ENCODE data around the gene SUFU.
A peak's percentile ranks its signal among the peaks of the same experiment; 100 is the strongest.

SUFU gene

GRCh38 chr10:102642736-102643335 is 139.1 kb downstream of the SUFU start:
- no peak for DNase-seq

GRCh38 chr10:102643336-102644065 is 139.7 kb downstream of the SUFU start:
- peak; percentile 31 for DNase-seq

- DNase-seq = no peak
Observed at GRCh38 chr10:102644066-102644645, 140.4 kb downstream of the SUFU start, which contains the start of gene TRIM8. Gene TRIM8, plus strand, starts transcription at chr10:102644479. Its CDS starts 139 bp downstream, at chr10:102644618.

DNA sequence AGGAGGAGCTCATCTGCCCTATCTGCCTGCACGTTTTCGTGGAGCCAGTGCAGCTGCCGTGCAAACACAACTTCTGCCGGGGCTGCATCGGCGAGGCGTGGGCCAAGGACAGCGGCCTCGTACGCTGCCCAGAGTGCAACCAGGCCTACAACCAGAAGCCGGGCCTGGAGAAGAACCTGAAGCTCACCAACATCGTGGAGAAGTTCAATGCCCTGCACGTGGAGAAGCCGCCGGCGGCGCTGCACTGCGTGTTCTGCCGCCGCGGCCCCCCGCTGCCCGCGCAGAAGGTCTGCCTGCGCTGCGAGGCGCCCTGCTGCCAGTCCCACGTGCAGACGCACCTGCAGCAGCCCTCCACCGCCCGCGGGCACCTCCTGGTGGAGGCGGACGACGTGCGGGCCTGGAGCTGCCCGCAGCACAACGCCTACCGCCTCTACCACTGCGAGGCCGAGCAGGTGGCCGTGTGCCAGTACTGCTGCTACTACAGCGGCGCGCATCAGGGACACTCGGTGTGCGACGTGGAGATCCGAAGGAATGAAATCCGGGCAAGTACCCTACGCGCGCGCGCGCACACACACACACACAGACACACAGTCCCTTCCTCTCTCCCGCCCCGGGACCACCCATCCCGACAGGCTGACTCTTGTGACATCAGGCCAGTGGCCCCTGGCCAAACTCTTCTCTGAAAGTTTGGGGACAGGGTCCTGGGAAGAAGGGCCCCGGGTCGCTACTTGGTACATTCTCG is 141.0 kb downstream of the SUFU start:
- DNase-seq = no peak

DNA sequence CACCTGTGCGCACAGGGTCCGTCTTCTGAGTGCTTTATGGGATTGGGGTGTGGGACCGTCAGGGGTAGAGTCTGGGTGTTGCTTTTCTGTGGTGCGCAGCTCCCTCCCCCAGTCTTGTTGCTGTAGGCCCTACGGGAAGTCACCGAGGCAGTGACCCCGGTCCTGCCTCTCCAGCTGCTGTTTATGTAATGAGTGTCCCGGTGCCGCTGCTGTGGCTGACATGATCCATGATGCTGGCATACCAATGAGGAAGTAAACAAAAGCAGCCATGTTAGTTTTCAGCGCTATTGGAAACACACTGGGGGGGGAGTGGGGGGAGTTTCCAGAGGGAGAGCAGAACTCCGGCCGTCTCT is 141.6 kb downstream of the SUFU start:
- peak; percentile 74 for DNase-seq

DNA sequence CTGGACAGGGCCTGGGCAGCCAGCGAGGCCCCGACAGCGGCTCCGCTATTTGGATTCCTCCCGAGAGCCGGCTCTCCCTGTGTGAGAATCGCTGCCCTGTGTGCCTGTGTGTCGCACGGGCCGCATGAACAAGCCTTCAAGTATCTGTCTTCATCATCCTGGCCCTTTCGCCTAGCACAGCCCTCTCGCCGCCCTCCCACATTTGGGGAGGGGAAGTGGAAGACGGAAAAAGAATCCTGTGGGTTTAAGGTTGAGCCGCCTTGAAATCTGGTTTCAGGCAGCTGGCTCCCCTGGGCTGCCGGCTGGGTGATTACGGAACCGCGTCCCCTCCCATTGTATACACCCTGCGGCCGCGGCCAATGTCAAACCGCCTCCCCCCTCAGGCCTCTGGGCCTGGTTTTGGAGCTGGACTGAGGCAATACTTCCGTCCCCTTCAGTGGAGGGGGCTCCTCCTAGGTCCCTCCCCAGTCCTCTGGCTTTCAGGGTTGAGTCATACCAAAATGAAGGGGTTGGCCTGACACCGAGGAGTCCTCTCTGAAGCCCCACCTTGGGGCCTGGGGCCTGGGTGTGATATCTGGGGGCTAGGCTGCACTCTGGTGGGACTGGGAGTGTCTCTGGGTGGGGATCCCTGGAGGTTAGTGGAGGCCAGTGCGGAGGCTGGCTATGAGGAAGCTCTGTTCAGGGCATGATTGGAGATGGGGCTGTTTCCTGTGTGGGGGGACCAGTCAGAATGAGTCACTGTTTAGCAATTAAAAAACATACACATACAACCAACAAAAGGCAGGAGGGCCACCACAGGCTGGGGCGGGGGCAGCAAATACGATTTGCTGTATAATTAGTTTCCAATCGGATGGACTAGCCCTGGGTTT is 142.2 kb downstream of the SUFU start:
- DNase-seq = peak; percentile 81

GRCh38 chr10:102646610-102647442 is 143.1 kb downstream of the SUFU start:
- no peak for DNase-seq

DNA sequence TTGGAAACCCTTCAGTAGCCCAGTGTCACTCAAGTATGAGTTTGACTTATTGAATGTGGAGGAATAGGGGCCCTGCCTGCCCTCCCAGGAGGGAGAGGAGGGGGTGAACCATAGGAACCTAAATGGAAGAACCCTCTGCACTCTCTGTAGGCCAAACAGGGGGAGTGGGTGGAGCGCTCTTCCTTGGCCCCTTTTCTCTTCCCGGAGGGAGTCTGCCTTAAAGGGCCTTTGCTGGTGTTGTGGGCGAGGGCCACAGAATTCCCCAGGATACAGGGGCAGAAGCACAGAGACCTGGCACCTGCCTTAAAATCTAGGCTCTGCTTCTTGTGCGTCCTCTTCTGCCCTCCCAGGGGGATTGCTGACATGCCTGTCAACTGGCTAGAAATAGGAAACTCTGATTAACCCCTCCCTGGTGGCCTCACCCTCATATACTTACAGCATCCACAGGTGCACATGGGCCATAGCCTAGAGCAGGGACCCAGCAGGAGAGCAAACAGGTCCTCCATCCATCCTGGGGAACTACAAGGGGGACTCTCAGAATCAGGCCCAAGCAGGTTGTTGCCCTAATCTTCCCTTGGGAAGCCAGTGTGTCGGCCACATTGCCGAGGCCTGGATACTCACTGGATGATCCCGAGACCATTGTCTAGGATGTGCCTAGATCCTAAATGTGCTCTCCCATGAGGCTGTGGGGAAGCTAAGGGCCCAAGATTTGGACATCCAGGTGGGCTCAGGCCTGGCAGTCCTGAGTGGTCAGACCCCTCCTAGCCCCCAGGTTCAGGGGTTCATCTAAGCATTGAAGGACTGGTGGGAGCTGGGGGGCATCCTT is 143.9 kb downstream of the SUFU start:
- DNase-seq = no peak

DNA sequence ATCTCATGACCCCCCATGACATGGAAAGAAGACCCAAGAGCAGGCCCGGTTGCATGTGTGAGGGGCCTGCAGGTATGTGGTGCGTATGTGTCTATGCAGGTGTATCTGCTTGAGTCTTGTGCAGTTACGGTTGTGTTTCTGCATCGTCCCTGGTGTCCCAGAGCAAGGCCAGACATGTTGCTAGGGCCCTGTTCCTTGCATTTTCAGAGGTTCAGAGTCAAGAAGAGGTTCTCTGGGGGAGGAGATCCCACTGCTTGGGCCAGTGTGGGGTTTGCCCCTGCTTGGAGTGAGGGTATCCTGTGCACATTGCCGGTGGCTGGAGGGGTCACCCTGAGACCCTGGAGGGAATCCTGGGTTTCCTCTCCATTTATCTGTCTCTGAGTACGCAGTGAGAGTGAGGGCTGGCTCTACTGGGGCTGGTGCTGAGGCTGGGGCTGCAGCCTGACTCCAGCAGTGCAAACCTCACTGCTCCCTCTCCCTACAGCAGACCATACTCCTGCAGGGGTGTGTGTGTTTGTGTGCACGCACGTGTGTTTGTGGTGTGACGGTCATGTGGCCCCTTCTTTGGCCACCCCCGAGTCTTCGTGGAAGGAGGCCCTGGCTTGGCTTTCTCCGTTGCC is 144.6 kb downstream of the SUFU start:
- DNase-seq = no peak

DNA sequence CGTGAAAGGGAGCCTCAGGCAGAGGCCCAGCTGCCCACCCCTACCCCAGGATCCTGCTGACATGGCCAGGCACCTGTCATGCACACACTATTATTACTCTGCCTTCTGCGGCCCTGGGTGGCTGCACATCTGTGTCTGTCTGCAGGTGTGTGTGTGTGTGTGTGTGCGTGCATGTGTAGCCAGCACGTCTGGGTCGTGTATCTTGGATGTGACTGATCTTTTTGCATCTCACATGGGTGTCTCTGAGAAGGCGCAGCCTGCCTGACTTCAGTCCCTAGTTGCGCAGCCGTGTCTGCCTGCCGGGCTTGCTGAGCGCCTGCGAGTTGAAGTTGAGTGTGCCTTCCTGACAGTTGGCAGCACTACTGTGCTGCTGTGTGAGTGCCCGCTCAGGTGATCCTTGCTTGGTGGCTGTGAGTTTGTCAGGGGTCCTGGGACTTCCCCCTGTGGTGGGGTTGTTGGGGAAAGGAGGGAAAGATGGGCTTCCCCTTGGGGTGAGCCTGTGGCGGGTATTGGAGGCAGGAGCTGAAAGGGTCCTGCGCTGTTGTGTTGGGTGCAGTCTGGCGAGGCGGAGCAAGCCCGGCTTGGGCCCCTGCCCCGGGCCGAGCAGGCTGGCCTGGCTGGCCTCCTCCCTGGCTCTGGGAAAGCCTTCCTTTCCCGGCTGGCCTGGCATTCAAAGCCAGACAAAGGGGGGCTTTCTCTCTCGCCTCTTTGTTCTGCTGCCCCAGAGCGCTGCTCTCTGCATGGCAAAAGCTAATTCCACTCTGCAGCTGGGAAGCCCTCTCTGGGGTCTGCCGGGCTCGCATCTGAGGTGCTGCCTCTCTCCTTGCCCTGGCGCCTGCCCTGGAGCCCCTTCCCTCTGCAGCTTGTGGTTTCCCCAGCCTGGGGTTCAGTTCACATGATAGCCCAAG is 145.4 kb downstream of the SUFU start:
- DNase-seq = no peak

- DNase-seq = no peak
Observed at GRCh38 chr10:102649797-102650654, 146.3 kb downstream of the SUFU start.

DNA sequence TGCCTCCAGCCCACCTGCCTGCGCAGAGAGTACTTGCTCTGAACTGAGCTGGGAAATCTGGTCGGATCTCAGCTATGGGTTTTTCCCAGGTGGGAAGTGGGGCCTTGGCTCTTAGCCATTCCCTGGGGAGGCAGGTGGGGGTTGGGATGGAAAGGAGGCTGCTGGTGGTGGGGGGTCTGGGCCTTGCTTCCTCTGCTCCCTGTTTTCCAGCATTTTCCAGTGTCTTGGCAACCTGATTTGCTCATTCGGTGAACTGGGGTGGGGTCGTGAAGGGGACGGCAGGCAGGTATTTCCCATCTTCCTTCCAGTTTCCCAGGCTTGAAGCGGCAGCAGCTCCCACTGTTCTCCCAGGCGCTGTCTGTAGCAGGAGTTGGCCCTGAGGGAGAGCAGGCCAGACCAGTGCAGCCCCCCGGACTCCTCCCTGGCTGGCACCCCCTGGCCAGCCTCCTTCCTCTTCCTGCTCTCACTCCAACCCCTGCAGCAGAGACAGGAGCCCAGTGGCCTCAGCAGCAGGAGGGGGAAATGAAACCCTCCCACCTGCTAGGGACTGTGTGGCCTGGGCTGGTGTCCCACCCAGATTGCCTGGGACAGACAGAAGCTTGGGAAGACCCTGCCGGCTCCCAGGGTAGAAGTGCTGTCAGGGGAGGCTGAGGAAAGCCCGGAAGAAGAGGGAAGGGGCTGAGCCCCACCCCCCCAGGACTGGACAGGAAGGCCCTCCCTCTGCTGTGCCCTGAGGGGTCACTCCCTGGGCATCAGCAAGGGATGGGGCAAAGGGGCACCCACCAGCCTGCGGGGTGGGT is 147.1 kb downstream of the SUFU start:
- no peak for DNase-seq

DNA sequence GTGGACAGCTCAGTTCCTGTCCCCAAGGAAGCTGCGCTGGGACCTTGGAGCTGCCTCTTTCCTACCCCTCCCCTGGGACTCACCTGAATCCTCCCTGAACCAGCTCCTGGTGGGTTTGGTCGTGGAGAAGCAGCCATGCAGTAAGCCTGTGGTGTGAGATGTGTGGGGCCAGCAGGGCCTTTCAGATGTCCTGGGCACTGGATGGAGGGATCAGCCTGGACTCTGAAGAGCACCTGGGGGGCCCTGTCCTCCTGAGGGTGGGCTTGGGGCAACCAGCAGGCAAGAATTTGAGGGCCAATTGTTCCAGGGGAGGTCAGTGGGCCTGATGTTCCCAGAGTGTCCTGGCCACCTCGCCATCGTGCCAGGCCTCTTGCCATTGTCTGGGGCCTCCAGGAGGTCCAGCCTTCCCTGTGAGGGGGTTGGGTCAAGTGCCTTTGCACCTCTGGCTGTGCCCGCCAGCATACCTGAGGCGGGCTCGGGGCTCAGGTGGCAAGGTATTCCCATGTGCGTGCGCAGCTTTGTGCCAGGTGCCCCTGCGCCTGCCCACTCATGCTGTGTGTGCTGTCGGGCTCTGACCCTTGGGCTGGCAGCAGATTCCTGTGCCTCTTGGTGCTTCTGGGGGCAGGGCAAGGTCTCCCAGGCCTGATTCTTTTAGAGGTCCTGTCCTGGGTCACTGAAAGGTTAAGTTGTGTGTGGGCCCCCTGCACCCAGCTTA is 147.8 kb downstream of the SUFU start:
- no peak for DNase-seq

DNA sequence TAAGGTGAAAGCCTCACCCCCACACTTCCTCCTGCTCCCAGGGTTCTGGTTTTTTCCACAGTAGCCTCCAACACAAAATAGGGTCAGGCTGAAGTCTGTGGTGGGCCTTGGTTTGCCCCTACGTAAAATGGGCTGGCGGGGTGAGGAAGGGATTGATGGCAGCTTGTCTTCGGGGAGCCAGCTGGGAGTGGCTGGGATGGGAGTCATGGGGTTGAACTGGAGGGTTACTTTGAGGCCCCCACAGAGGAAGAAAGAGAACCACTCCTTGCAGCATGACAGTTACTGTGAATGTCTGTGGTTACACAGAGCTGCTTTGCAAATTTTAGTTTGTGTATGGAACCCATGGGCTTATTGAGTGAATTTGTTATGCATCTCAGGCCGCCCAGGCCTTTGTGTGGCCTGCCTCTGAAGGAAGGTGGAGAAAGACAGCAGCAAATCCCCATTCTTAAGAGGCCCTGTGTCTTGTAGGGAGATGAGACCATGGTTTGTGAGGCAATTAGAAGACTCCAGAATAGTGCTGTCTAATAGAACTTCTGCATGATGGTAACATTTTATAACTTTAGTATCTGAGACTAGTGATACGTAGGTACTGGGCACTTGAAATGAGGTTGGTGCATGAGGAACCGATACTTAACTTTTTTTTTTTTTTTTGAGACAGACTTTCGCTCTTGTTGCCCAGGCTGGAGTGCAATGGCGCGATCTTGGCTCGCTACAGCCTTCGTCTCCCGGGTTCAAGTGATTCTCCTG is 148.6 kb downstream of the SUFU start:
- DNase-seq = no peak

- DNase-seq = no peak
Observed at GRCh38 chr10:102653060-102653459, 149.3 kb downstream of the SUFU start.

GRCh38 chr10:102654566-102654965 is 150.8 kb downstream of the SUFU start:
- DNase-seq = no peak
